C4-2B (cell line): Measurements from ENCODE around the gene NCOA1.
"Not testable (repeated sequence)": the region's sequence is repeated elsewhere in the genome, so short reads cannot be mapped to it uniquely, and the experiment has no call there.

Experiments
- H3K27ac ChIP-seq: fragments of 450-650 bp; 2 replicates; pipeline ENCODE4 v1.5.1; 2017
- CTCF ChIP-seq: fragments of 450-650 bp; conservative IDR thresholded peaks from 2 replicates; pipeline ENCODE4 v1.5.1; 2017; ENCODE audit warnings: mild to moderate bottlenecking
- ZFX ChIP-seq: fragments of 450-650 bp; IDR thresholded peaks from 2 replicates; pipeline ENCODE4 v1.6.1; 2017

NCOA1 gene

DNA sequence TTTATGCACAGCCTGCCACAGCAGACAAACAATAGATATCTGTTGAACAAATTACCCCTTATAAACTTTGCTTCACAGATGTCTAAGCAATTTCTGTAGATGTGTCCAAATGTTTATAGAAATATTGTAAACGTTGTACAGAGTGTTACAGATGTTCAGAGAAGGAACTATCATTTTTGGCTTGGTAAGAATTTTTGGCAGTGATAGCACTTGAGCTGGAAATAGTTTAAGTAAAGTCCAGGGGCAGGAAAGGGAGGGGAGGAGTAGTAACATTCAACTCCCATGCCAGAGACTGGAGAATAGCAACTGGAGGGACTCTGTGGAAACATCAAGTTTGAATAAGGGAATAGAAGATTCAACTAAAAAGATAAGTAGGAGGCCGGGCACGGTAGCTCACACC lies 297.8 kb downstream of the NCOA1 start:
- no peak for TF ChIP-seq CTCF
- no peak for TF ChIP-seq ZFX
- H3K27ac ChIP-seq, result no peak overlapping the region

GRCh38 chr2:24791452-24791851 lies 300.4 kb downstream of the NCOA1 start:
- peak overlapping the region; percentile 29; the same call in 1 of the 2 replicates for H3K27ac ChIP-seq
- TF ChIP-seq ZFX (no peak), CTCF (no peak; the same call in 1 of the 2 replicates)

- no peak for TF ChIP-seq ZFX
- H3K27ac ChIP-seq, result peak overlapping the region; percentile 95
These were observed 301.5 kb downstream of the NCOA1 start for GRCh38 chr2:24792542-24792873.

DNA sequence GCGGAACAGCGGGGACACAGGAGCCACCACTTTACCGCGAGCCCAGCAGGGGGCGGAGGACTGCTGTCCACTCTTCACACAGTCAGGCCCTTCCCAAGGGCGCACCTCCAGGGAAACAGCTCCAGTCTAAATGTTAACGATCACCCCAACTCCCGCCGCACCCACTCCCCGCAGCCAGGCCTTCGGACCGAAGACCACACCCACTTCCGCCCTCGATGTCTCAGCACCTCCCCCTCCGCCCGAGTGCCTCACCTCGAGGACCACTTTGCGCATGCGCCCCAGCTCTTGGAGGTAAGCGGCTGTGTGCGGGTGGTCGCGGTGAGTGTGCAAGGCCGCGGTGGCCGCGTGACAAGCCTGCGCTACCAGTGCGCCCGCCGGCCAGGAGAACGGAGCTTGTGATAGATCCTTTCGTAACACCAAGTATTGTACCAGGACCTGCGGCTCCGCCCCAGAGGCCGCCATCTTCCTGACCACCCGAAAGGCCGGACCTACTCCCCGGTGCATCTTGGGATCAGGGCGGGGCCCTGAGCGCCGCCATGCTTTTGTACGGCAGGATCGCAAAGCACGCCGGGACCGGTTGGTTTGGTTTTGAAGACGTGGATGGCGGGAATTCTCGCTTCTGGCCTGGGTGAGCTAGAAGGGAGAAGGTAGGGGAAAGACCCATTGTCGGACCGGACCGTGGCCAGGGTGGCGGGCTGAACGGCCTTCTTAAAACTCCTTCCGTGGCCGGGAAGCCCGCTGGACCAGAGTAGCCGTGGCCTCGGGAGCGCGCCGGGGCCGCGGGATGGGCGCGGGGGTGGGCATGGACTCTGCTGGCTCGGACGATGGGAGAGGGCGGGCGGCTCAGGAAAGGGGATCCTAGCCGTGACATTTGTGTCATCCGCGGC lies 302.1 kb downstream of the NCOA1 start, which contains the start of the genes CENPO and PTRHD1:
Gene CENPO, plus strand, starts transcription at position 552 of the 887 bp plus-strand sequence. CDS start 495 bp downstream, outside the sequence.
Gene PTRHD1, minus strand, starts transcription at position 518 of the 887 bp plus-strand sequence. Its CDS starts 14 bp downstream, at position 504.
- TF ChIP-seq ZFX, result 0 out of 2 replicates have a peak, but pooled peaks have one; percentile 22
- peak; percentile 65 for TF ChIP-seq CTCF

GRCh38 chr2:24793761-24794435 lies 302.8 kb downstream of the NCOA1 start:
- TF ChIP-seq ZFX, result no peak
- peak overlapping the region; percentile 95 for H3K27ac ChIP-seq

More for the DNA sequence above, 302.1 kb downstream of the NCOA1 start, which contains the start of the genes CENPO and PTRHD1:
- peak within 1 kb of the TSS; percentile 95 for H3K27ac ChIP-seq

GRCh38 chr2:24797644-24798043 lies 306.6 kb downstream of the NCOA1 start:
- no peak overlapping the region for H3K27ac ChIP-seq
- no peak for TF ChIP-seq ZFX
- no peak for TF ChIP-seq CTCF

DNA sequence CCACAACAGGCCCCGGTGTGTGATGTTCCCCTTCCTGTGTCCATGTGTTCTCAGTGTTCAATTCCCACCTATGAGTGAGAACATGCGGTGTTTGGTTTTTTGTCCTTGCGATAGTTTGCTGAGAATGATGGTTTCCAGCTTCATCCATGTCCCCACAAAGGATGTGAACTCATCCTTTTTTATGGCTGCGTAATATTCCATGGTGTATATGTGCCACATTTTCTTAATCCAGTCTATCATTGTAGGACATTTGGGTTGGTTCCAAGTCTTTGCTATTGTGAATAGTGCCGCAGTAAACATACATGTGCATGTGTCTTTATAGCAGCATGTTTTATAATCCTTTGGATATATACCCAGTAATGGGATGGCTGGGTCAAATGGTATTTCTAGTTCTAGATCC lies 309.4 kb downstream of the NCOA1 start:
- H3K27ac ChIP-seq, result not testable (repeated sequence)

- H3K27ac ChIP-seq, result peak overlapping the region; percentile 29; the same call in 1 of the 2 replicates
These were observed 315.0 kb downstream of the NCOA1 start for GRCh38 chr2:24805811-24806660.

DNA sequence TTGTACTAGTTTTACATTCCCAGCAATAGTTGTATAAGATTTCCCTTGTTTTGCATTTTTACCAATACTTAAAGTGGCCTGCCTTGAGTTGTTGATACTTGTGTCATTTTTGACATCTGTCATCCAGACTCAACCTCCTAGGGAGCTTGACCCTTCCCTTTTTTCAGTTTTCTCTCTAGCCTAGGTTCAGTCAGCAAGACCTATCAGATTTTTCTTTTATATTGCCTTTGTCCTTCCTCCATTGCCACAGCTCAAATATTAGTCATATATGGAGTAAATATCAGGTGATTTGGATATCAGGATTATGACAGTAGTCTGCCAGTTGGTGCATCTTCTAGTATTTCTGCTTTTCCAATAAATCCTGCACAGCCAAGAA lies 315.6 kb downstream of the NCOA1 start:
- no peak overlapping the region; the same call in 1 of the 2 replicates for H3K27ac ChIP-seq
- no peak for TF ChIP-seq CTCF
- no peak for TF ChIP-seq ZFX
